Stomach (tissue), 9 donors: Measurements from ENCODE around the gene SDHC. TPM values are rescaled to one million over a fixed set of nuclear protein-coding genes. Genes with fewer than 3 reads are reported as not detected.
A peak's percentile ranks its signal among the peaks of the same experiment; 100 is the strongest.

Source experiments
- DNase-seq, 2 donors: peaks; one replicate each; pipeline versions ENCODE4 v3.0.0 to v3.0.0-alpha.2; 2013 to 2019
- H3K27ac ChIP-seq, 5 donors: fragments of 200-600 bp in 4 of 5; sonication (generic) in 4 of 5; one replicate each; pipeline ENCODE4 v1.5.1; 2013 to 2019; ENCODE audit warnings: mild to moderate bottlenecking in 1 of 5, moderate library complexity in 1 of 5
- H3K27me3 ChIP-seq, 3 donors: fragments of 200-600 bp; sonication (generic); one replicate each; pipeline ENCODE4 v1.5.1; 2017 to 2019; ENCODE audit warnings: mixed run types in 1 of 3
- H3K36me3 ChIP-seq, 4 donors: fragments of 200-600 bp; sonication (generic); 1 replicate in 3 of 4; 2 replicates in 1 of 4; pipeline ENCODE4 v1.5.1; 2016 to 2019
- H3K4me1 ChIP-seq, 4 donors: fragments of 200-600 bp; sonication (generic); one replicate each; pipeline ENCODE4 v1.5.1; 2016 to 2019
- H3K4me3 ChIP-seq, 4 donors: fragments of 200-600 bp; sonication (generic) in 3 of 4; one replicate each; pipeline ENCODE4 v1.5.1; 2016 to 2019; ENCODE audit warnings: mild to moderate bottlenecking in 1 of 4
- H3K9me3 ChIP-seq, 4 donors: fragments of 200-600 bp; sonication (generic); one replicate each; pipeline ENCODE4 v1.5.1; 2016 to 2019
- EP300 ChIP-seq: sonication (generic); formaldehyde crosslinking; IDR thresholded peaks from one replicate; pipeline ENCODE4 v1.6.1; 2017; ENCODE audit warnings: antibody characterized with exemption
- POLR2A ChIP-seq, 4 donors: fragments of 450-650 bp; IDR thresholded peaks; one replicate each; pipeline ENCODE4 v1.6.1; 2016; ENCODE audit warnings: antibody characterized with exemption in 4 of 4, control low read depth in 2 of 4, mild to moderate bottlenecking in 1 of 4, moderate library complexity in 1 of 4
- POLR2AphosphoS5 ChIP-seq, 3 donors: sonication (generic); formaldehyde crosslinking; IDR thresholded peaks; one replicate each; pipeline ENCODE4 v1.6.1; 2016; ENCODE audit warnings: antibody characterized with exemption in 3 of 3
- WGBS, 5 donors: extraction: QIAGEN DNeasy Blood & Tissue Kit in 3 of 5; methylation state at CpG; one replicate each; pipeline versions ENCODE4 v1.1.5 to v1.1.7; 2013 to 2018; 5-methylcytosine and 5-hydroxymethylcytosine counted together
- intact Hi-C: fragments of 100-400 bp; cut with DNase I; formaldehyde crosslinking; loops from one replicate; pipeline ENCODE4 v1.15.1; 2023; ENCODE audit warnings: low total_unique reads
- polyA plus RNA-seq, 3 donors: library from polyadenylated mRNA; stranded (reverse); fragments of 200-250 nt; gene quantifications; one replicate each; pipeline ENCODE4 v1.2.3, GENCODE V29; 2013
- total RNA-seq, 5 donors: library from RNA; depleted of rRNA; stranded (reverse); fragments of >200 nt; gene quantifications; one replicate each; pipeline versions ENCODE4 v1.1.0 to v1.2.3, GENCODE V29; 2014 to 2016
- TF ChIP-seq, protein P1 (sequence below), 7 experiments: fragments of 450-650 bp in 4 of 7; fragments of 200-600 bp in 3 of 7; sonication (generic) in 3 of 7; IDR thresholded peaks; one replicate each; pipeline ENCODE4 v1.5.1; 2016 to 2019; ENCODE audit warnings: antibody characterized with exemption in 7 of 7, control low read depth in 2 of 7, mild to moderate bottlenecking in 1 of 7
- donor health status: healthy with polysubstance abuse.
- donor health status: Bipolar disorder and iron deficiency.
- donor health status: healthy.

Gene SDHC
- total and polyA plus RNA-seq, 8 donors, result 28.3 to 165 (median 92.3) TPM

DNA sequence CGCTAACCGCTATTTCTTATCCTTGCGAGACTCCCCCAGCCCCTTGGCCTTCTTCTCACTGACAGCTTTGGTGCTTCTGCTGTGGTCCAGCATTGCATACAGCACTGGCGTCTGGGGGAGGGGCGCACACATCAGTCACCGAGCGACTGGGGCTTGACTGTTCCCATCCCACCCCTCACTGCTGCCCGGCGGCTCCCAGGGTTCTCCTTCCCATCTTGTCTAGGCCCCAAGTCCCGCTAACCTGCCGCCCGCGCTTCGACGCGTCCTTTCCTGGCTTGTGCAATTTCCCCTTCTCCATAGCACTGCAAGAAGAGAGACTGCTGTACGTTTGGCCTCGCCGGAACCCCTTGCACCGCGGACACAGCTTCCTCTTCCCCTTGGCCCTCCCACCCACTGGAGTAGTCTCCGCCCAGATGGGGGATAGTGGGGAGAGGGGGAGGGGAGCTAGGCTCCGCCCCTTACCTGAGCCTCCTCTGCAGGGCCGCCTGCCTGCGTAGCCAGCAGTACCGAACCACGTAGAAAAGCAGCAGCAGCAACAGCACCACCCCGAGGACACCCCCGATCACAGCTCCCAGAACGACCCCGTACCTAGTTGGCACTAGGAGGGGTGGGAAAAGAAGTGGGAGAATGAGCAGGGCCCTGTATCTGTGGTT is 8.2 kb upstream of the SDHC start:
- peak overlapping the region; percentile 76 to 86 (median 80) for H3K4me3 ChIP-seq
- peak overlapping the region in 4 of 5 donors; percentile 69 to 83 (median 77) for H3K27ac ChIP-seq
- peak; percentile 90 to 94 for DNase-seq
- peaks cover 0 to 6% (median 0%) of the 10 kb centered on the region in 3 donors for H3K27me3 ChIP-seq
- intact Hi-C loops, result no loop called here
- peaks cover 19 to 43% (median 29%) of the 10 kb centered on the region in 4 donors for H3K4me1 ChIP-seq
- H3K36me3 ChIP-seq, result no peaks in the 10 kb centered on the region
- H3K9me3 ChIP-seq, result no peaks in the 10 kb centered on the region
- 1 to 3% (median 2%) methylated on average over 23 to 31 of the region's 31 CpGs for WGBS, 5 donors
- TF ChIP-seq, protein P1, sequence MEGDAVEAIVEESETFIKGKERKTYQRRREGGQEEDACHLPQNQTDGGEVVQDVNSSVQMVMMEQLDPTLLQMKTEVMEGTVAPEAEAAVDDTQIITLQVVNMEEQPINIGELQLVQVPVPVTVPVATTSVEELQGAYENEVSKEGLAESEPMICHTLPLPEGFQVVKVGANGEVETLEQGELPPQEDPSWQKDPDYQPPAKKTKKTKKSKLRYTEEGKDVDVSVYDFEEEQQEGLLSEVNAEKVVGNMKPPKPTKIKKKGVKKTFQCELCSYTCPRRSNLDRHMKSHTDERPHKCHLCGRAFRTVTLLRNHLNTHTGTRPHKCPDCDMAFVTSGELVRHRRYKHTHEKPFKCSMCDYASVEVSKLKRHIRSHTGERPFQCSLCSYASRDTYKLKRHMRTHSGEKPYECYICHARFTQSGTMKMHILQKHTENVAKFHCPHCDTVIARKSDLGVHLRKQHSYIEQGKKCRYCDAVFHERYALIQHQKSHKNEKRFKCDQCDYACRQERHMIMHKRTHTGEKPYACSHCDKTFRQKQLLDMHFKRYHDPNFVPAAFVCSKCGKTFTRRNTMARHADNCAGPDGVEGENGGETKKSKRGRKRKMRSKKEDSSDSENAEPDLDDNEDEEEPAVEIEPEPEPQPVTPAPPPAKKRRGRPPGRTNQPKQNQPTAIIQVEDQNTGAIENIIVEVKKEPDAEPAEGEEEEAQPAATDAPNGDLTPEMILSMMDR (IDR thresholded peaks at IDR 0.05), result peak in 2 of 7 experiments; percentile 23 to 43
- TF ChIP-seq EP300 (no peak), POLR2A (IDR thresholded peaks at IDR 0.05) (peak in 1 of 4 donors; percentile 34), POLR2AphosphoS5 (IDR thresholded peaks at IDR 0.05) (peak; percentile 17 to 85 (median 80))

- H3K36me3 ChIP-seq, result no peaks in the 10 kb centered on the region
- peak overlapping the region in 4 of 5 donors; percentile 3 to 62 (median 42) for H3K27ac ChIP-seq
- H3K9me3 ChIP-seq, result no peaks in the 10 kb centered on the region
- TF ChIP-seq EP300 (no peak), POLR2A (IDR thresholded peaks at IDR 0.05) (no peak), POLR2AphosphoS5 (IDR thresholded peaks at IDR 0.05) (no peak)
- TF ChIP-seq, protein P1 (IDR thresholded peaks at IDR 0.05), result no peak
- intact Hi-C loops, result no loop called here
- peaks cover 19 to 43% (median 29%) of the 10 kb centered on the region in 4 donors for H3K4me1 ChIP-seq
- H3K4me3 ChIP-seq, result no peak overlapping the region
- DNase-seq, result peak in 1 of 2 donors; percentile 31
- WGBS, 5 donors, result 84 to 90% (median 87%) methylated on average over 7 of the region's 7 CpGs
- peaks cover 0 to 6% (median 0%) of the 10 kb centered on the region in 3 donors for H3K27me3 ChIP-seq
Measured at GRCh38 chr1:161307230-161307768, 6.9 kb upstream of the SDHC start.

DNA sequence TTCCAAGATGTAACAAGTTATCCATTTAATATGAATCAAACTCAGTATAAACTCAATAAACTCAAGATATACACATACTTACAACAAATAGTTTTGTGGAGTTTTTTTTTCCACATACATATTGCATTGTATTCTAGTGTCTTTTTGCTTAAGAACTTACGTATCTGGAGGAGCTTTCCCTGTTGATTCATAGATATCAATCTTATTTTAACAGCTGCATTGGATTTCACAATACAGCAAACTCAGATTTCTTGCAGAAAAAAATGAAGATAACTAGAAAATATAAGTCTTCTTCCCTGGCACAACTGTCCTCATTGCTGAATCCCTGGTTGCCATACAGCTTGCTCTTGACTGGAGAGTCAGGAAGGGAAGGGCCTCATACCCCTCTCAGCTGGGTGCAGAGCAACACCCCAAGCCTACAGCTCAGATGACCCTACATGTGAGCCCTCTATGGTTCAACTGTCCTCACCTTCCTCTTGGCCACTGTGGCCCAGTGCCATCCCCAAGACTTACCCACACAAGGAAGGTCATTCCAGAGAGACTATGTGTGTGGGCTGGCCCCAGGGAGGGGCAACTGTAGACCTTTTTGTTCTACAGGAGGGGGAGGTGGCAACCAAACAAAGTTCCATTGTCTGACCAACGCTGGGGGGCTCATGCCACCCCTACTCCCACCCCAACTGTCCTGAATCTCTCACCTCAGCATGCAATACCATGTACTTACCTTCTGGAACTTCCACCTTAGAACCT is 6.1 kb upstream of the SDHC start:
- Histone ChIP-seq H3K4me1 (peaks cover 19 to 43% (median 30%) of the 10 kb centered on the region in 4 donors), H3K36me3 (no peaks in the 10 kb centered on the region), H3K9me3 (no peaks in the 10 kb centered on the region), H3K27me3 (peaks cover 0 to 6% (median 0%) of the 10 kb centered on the region in 3 donors), H3K27ac (peak overlapping the region in 1 of 5 donors; percentile 62), H3K4me3 (no peak overlapping the region)
- TF ChIP-seq EP300 (no peak), POLR2AphosphoS5 (IDR thresholded peaks at IDR 0.05) (no peak), POLR2A (IDR thresholded peaks at IDR 0.05) (no peak)
- TF ChIP-seq, protein P1 (IDR thresholded peaks at IDR 0.05), result no peak
- no peak for DNase-seq
- WGBS, 5 donors, result 26 to 56% (median 46%) methylated on average over 2 of the region's 2 CpGs
- intact Hi-C loops, result no loop called here

GRCh38 chr1:161309868-161310267 is 4.3 kb upstream of the SDHC start, which contains the start of gene MPZ:
TSS of gene MPZ (minus strand) at chr1:161309968. CDS start at chr1:161309905, 63 bp downstream.
- DNase-seq, result peak in 1 of 2 donors; percentile 26
- intact Hi-C loops, result no loop called here
- H3K4me3 ChIP-seq, result no peak within 1 kb of the TSS
- no peak for TF ChIP-seq POLR2A (IDR thresholded peaks at IDR 0.05)
- TF ChIP-seq POLR2AphosphoS5 (IDR thresholded peaks at IDR 0.05), result no peak
- TF ChIP-seq EP300, result no peak
- no peaks in the 10 kb centered on the region for H3K9me3 ChIP-seq
- peaks cover 0 to 6% (median 0%) of the 10 kb centered on the region in 3 donors for H3K27me3 ChIP-seq
- 28 to 61% (median 48%) methylated on average over 2 of the region's 2 CpGs; no CpG with 5 or more reads in 1 of the 5 donors for WGBS, 5 donors
- H3K27ac ChIP-seq, result no peak within 1 kb of the TSS
- H3K36me3 ChIP-seq, result no peaks in the 10 kb centered on the region
- peaks cover 22 to 38% (median 32%) of the 10 kb centered on the region in 4 donors for H3K4me1 ChIP-seq
